Osteocyte (in vitro differentiated cells): Measurements from ENCODE around the gene PTX3. TPM values are rescaled to one million over a fixed set of nuclear protein-coding genes. Genes with fewer than 3 reads are reported as not detected.

Experiments used
- DNase-seq: peaks from one replicate; pipeline ENCODE4 v3.0.0; 2021; ENCODE audit warnings: mixed read lengths; ENCODE audit not compliant: unreplicated experiment; ENCODE audit errors: extremely low spot score
- H3K27ac Mint-ChIP-seq: one replicate; pipeline ENCODE4 v1.8.0; 2021; ENCODE audit warnings: mild to moderate bottlenecking, mixed read lengths; ENCODE audit not compliant: unreplicated experiment
- H3K27me3 Mint-ChIP-seq: one replicate; pipeline ENCODE4 v1.8.0; 2021; ENCODE audit warnings: mixed read lengths; ENCODE audit not compliant: unreplicated experiment
- H3K36me3 Mint-ChIP-seq: one replicate; pipeline ENCODE4 v1.8.0; 2021; ENCODE audit warnings: mixed read lengths; ENCODE audit not compliant: unreplicated experiment
- H3K4me1 Mint-ChIP-seq: one replicate; pipeline ENCODE4 v1.8.0; 2021; ENCODE audit warnings: mixed read lengths; ENCODE audit not compliant: unreplicated experiment
- H3K4me3 Mint-ChIP-seq: one replicate; pipeline ENCODE4 v1.8.0; 2021; ENCODE audit warnings: mild to moderate bottlenecking, moderate library complexity, mixed read lengths; ENCODE audit not compliant: unreplicated experiment
- H3K9me3 Mint-ChIP-seq: one replicate; pipeline ENCODE4 v1.8.0; 2021; ENCODE audit warnings: mixed read lengths; ENCODE audit not compliant: unreplicated experiment
- total RNA-seq: library from RNA; stranded (reverse); gene quantifications from 2 replicates; pipeline ENCODE4 v1.2.1, GENCODE V29; 2021
- TF ChIP-seq, protein P1 (sequence below): fragments of 200-600 bp; sonication (generic); IDR thresholded peaks from 2 replicates; pipeline ENCODE4 v1.5.0; 2021; ENCODE audit warnings: antibody characterized with exemption, mild to moderate bottlenecking, moderate library complexity

The PTX3 gene
- total RNA-seq, 1 donor from 2014 or later: 51.8 TPM

- no peaks in the 10 kb centered on the region for H3K27me3 Mint-ChIP-seq
- peak overlapping the region; percentile 86 for H3K27ac Mint-ChIP-seq
- H3K4me1 Mint-ChIP-seq: peaks cover 35% of the 10 kb centered on the region
- H3K36me3 Mint-ChIP-seq: no peaks in the 10 kb centered on the region
- TF ChIP-seq, protein P1, sequence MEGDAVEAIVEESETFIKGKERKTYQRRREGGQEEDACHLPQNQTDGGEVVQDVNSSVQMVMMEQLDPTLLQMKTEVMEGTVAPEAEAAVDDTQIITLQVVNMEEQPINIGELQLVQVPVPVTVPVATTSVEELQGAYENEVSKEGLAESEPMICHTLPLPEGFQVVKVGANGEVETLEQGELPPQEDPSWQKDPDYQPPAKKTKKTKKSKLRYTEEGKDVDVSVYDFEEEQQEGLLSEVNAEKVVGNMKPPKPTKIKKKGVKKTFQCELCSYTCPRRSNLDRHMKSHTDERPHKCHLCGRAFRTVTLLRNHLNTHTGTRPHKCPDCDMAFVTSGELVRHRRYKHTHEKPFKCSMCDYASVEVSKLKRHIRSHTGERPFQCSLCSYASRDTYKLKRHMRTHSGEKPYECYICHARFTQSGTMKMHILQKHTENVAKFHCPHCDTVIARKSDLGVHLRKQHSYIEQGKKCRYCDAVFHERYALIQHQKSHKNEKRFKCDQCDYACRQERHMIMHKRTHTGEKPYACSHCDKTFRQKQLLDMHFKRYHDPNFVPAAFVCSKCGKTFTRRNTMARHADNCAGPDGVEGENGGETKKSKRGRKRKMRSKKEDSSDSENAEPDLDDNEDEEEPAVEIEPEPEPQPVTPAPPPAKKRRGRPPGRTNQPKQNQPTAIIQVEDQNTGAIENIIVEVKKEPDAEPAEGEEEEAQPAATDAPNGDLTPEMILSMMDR: no peak
- DNase-seq: no peak
- no peak overlapping the region for H3K4me3 Mint-ChIP-seq
- H3K9me3 Mint-ChIP-seq: no peaks in the 10 kb centered on the region
Observed at GRCh38 chr3:157459706-157460105, 23.1 kb downstream of the PTX3 start.

GRCh38 chr3:157460253-157460652 lies 23.6 kb downstream of the PTX3 start:
- Mint-ChIP-seq H3K27me3 (no peaks in the 10 kb centered on the region), H3K27ac (peak overlapping the region; percentile 86), H3K36me3 (no peaks in the 10 kb centered on the region), H3K4me3 (no peak overlapping the region), H3K4me1 (peaks cover 35% of the 10 kb centered on the region), H3K9me3 (no peaks in the 10 kb centered on the region)
- TF ChIP-seq, protein P1: no peak
- DNase-seq: no peak

DNA sequence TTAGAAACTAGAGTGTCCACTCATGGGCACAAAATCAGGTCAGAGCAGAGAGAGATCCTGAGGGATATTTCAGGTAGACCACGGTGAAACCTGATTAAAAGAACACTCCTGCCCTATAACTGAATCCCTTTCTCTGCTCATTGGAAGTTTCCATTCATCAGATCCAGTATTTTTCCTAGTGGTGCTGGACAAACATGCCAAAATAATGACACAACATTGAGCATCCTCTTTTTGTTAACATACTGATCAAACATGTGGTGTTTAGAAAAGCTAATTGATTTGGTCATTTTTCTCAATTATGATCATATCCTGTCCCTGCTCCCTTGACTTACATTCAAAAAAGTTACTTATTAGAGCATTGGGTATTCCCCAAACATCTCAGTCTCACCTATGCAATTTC lies 27.2 kb downstream of the PTX3 start:
- H3K36me3 Mint-ChIP-seq: no peaks in the 10 kb centered on the region
- H3K27me3 Mint-ChIP-seq: no peaks in the 10 kb centered on the region
- DNase-seq: no peak
- H3K9me3 Mint-ChIP-seq: no peaks in the 10 kb centered on the region
- TF ChIP-seq, protein P1: no peak
- H3K4me1 Mint-ChIP-seq: peaks cover 48% of the 10 kb centered on the region
- H3K4me3 Mint-ChIP-seq: no peak overlapping the region
- no peak overlapping the region for H3K27ac Mint-ChIP-seq

DNA sequence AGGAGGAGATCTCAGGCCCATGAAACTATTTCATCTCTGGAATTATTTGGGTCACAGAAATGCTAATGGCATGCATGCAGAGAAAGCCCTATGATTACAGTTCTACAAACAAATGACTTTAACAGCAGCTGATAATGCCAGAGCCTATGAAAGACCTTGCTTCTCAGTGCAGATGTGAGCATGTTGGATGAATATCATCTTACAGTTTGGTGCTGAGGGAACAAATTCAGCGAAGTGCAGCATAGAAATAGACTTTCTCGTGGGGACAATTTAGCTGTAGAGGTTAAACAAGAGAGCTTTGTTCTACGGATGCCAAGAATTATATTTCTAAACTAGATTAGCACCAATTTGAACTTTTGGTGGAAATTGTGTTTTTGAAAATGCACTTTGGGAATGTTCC lies 27.7 kb downstream of the PTX3 start:
- peaks cover 44% of the 10 kb centered on the region for H3K4me1 Mint-ChIP-seq
- no peak overlapping the region for H3K4me3 Mint-ChIP-seq
- no peak overlapping the region for H3K27ac Mint-ChIP-seq
- H3K9me3 Mint-ChIP-seq: no peaks in the 10 kb centered on the region
- H3K27me3 Mint-ChIP-seq: no peaks in the 10 kb centered on the region
- TF ChIP-seq, protein P1: no peak
- H3K36me3 Mint-ChIP-seq: no peaks in the 10 kb centered on the region
- no peak for DNase-seq

DNA sequence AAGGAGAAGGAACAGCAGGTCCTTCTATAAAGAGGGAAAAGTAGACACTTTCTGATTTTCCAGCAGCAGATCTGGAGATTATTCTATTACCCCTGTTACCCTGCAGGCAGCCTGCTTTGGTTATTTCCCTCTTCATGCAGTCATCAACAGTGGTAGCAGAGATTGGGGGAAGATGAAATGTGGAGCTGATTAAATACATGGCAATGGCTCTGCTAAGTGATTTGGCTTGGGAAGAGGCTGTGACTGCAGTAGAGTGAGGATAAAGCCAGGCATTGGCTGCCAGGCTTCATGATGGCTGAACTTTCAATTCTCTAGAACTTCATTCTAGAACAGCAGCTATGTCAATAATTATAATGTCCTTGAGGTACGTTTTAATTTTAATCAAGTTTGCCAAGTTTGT lies 29.1 kb downstream of the PTX3 start:
- H3K4me3 Mint-ChIP-seq: no peak overlapping the region
- DNase-seq: no peak
- H3K4me1 Mint-ChIP-seq: peaks cover 30% of the 10 kb centered on the region
- no peak overlapping the region for H3K27ac Mint-ChIP-seq
- no peaks in the 10 kb centered on the region for H3K36me3 Mint-ChIP-seq
- TF ChIP-seq, protein P1: no peak
- H3K9me3 Mint-ChIP-seq: no peaks in the 10 kb centered on the region
- H3K27me3 Mint-ChIP-seq: no peaks in the 10 kb centered on the region
